A673 (cell line): ENCODE measurements around the gene CCDC9.

Experiments
- EZH2 ChIP-seq: fragments of 200-600 bp; sonication (generic); IDR thresholded peaks from 2 replicates; pipeline ENCODE4 v1.6.1; 2017; ENCODE audit warnings: borderline replicate concordance, low read depth, mild to moderate bottlenecking, mixed read lengths, antibody characterized with exemption, low read length; ENCODE audit not compliant: poor library complexity, severe bottlenecking
- TF ChIP-seq, protein P1 (sequence below): fragments of 300-800, 200-600 bp; sonication (generic); conservative IDR thresholded peaks from 2 replicates; pipeline ENCODE4 v1.5.1; 2017; ENCODE audit warnings: low read depth, mild to moderate bottlenecking, antibody characterized with exemption, low read length, moderate library complexity, mixed read lengths

DNA sequence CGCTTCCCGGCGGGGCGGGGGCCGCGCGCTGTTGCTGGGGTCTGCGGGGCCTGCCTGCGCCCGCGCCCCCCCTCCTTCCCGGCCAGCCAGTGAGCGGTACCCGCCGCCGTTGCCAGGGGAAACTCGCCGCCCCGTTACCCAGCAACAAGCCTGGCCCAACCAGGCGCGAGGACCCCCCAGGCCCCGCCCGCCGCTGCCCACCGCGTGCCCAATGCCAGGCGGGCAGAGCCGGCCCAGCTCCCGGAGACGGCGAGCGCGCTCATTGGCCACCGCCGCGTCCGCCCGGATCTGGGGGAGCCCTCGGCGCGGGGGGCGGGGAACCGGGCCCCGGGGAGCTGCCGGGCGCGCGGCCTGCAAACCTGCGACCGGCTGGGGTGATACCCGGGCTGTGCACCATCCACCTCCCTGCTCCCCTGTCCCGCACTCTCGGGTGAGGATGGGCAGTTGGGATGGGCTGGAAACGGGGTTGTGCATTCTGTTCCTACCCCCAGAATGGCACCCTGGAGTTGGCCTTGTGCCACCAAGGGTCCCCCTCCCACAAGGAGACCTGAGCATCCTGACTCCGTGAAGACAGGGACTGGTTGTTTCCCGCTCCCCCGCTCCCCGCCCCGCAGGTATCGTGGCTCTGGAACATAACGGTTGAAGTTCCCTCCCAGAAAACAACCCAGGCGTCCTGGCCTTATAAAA lies 16.6 kb upstream of the CCDC9 start:
- TF ChIP-seq, protein P1, sequence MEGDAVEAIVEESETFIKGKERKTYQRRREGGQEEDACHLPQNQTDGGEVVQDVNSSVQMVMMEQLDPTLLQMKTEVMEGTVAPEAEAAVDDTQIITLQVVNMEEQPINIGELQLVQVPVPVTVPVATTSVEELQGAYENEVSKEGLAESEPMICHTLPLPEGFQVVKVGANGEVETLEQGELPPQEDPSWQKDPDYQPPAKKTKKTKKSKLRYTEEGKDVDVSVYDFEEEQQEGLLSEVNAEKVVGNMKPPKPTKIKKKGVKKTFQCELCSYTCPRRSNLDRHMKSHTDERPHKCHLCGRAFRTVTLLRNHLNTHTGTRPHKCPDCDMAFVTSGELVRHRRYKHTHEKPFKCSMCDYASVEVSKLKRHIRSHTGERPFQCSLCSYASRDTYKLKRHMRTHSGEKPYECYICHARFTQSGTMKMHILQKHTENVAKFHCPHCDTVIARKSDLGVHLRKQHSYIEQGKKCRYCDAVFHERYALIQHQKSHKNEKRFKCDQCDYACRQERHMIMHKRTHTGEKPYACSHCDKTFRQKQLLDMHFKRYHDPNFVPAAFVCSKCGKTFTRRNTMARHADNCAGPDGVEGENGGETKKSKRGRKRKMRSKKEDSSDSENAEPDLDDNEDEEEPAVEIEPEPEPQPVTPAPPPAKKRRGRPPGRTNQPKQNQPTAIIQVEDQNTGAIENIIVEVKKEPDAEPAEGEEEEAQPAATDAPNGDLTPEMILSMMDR = no peak
- TF ChIP-seq EZH2 = no peak
